ENCODE measurements around the gene MYNN.
A peak's percentile ranks its signal among the peaks of the same experiment; 100 is the strongest.

MYNN gene

DNA sequence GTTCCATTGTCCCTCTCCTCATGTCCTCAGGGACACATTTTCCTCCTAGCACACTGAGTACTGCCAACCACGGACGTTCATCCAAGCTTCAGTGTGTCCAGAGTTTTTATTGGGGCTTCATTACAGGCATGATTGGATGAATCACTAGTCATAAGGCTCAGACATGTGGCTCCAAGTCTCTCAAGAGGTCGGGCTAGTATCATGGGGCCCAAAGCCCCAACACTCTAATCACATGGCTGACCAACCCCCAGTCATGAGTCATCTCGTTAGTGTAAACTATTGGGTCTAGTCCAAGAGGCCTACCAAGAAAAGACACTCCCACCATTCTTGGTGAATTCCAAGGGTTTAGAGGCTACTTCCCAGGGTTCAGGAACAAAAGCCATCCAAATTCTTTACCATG, 12.7 kb upstream of the MYNN start:
- TF ChIP-seq, protein P1, sequence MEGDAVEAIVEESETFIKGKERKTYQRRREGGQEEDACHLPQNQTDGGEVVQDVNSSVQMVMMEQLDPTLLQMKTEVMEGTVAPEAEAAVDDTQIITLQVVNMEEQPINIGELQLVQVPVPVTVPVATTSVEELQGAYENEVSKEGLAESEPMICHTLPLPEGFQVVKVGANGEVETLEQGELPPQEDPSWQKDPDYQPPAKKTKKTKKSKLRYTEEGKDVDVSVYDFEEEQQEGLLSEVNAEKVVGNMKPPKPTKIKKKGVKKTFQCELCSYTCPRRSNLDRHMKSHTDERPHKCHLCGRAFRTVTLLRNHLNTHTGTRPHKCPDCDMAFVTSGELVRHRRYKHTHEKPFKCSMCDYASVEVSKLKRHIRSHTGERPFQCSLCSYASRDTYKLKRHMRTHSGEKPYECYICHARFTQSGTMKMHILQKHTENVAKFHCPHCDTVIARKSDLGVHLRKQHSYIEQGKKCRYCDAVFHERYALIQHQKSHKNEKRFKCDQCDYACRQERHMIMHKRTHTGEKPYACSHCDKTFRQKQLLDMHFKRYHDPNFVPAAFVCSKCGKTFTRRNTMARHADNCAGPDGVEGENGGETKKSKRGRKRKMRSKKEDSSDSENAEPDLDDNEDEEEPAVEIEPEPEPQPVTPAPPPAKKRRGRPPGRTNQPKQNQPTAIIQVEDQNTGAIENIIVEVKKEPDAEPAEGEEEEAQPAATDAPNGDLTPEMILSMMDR (IDR thresholded peaks at IDR 0.05; ENCODE audit: control extremely low read depth, extremely low read depth, low read depth, missing control alignments): no peak
- CTCF ChIA-PET: interaction anchor here (1.7 kb wide), 1 partner anchor 15 kb away, joined by 6 read pairs; no protein-coding TSS in a partner anchor
- POLR2A ChIA-PET: no interaction called here
- DNase-seq (ENCODE audit: extremely low spot score): no peak

DNA sequence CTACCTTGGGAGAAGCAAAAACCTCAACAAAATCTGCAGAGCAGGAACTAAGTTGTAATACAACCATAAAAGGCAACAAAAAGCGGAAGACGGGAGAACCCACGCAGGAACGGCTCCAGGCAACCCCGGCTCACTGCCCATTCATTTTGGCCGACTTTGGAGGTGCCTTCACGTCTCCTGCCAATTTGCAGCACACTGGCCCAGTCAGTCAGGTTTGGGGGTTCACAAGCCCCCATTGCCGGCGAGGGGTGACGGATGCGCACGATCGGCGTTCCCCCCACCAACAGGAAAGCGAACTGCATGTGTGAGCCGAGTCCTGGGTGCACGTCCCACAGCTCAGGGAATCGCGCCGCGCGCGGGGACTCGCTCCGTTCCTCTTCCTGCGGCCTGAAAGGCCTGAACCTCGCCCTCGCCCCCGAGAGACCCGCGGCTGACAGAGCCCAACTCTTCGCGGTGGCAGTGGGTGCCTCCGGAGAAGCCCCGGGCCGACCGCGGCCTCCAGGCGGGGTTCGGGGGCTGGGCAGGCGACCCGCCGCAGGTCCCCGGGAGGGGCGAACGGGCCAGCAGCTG, 8.8 kb upstream of the MYNN start:
- CTCF ChIA-PET: interaction anchor here (1.2 kb wide), 1 partner anchor 1084 kb away, joined by 3 read pairs; no protein-coding TSS in a partner anchor
- TF ChIP-seq, protein P1 (IDR thresholded peaks at IDR 0.05; ENCODE audit: control extremely low read depth, extremely low read depth, low read depth, missing control alignments): no peak
- DNase-seq (ENCODE audit: extremely low spot score): peak; percentile 68
- POLR2A ChIA-PET: interaction anchor here (0.6 kb wide), 1 partner anchor 202 kb away, joined by 4 read pairs; the partner anchor contains the start of gene SEC62

DNA sequence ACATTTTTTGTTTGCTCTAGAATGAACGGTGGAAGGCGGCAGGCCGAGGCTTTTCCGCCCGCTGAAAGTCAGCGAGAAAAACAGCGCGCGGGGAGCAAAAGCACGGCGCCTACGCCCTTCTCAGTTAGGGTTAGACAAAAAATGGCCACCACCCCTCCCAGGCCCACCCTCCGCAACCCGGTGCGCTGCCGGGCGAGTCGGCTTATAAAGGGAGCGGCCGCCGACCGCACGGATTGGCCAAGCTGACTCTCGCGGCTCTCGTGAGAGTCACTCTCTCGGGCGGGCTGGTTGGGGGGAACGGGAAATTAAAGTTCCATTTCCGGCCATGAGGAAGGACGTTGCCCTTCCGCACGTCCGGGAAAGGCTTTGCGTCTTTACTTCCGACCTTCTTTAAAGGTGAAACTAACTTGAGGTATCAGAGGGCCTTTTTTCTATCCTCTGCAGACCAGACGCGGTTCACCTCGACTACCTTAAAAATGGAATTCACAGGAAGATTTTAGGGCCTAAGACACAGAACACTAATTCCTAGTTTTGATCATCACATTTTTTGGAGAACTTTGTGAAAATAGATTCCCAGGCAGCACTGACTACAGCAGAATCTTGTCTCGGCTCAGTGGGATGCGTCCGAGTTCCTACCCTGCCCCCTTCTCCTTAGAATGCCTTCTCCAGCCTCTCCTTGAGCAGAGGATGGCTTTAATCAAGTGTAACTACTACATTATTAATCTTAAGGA, 8.1 kb upstream of the MYNN start, which contains the start of gene TERC:
Gene TERC, minus strand, starts transcription at position 179 of the 731 bp plus-strand sequence.
- DNase-seq (ENCODE audit: extremely low spot score): peak; percentile 85
- CTCF ChIA-PET: interaction anchor here (1.2 kb wide), 1 partner anchor 1083 kb away, joined by 3 read pairs; no protein-coding TSS in a partner anchor
- POLR2A ChIA-PET: no interaction called here
- TF ChIP-seq, protein P1 (IDR thresholded peaks at IDR 0.05; ENCODE audit: control extremely low read depth, extremely low read depth, low read depth, missing control alignments): no peak

- ChIA-PET POLR2A (interaction anchor here (0.6 kb wide), 1 partner anchor 285 kb away, joined by 3 read pairs; no protein-coding TSS in a partner anchor), CTCF (interaction anchor here (0.7 to 1.2 kb wide), 3 partner anchors 25 to 210 kb away, joined by 3 read pairs; no protein-coding TSS in a partner anchor)
- DNase-seq (ENCODE audit: extremely low spot score): peak; percentile 59
- TF ChIP-seq, protein P1 (IDR thresholded peaks at IDR 0.05; ENCODE audit: control extremely low read depth, extremely low read depth, low read depth, missing control alignments): no peak
Measured at GRCh38 chr3:169769287-169770181, 3.7 kb upstream of the MYNN start, which contains the start of gene ACTRT3. Gene ACTRT3, minus strand, starts transcription at chr3:169769561. Its CDS starts 41 bp downstream, at chr3:169769520.

- ChIA-PET POLR2A (interaction anchor here (0.6 to 0.8 kb wide), 4 partner anchors 240 to 1648 kb away, joined by 3 to 5 read pairs (median 4); no protein-coding TSS in a partner anchor), CTCF (interaction anchor here (1.9 to 2.1 kb wide), 2 partner anchors 8 to 41 kb away, joined by 5 to 7 read pairs; partner anchors contain the start of genes LRRC34 and LRRIQ4)
- no peak for DNase-seq (ENCODE audit: extremely low spot score)
- TF ChIP-seq, protein P1 (IDR thresholded peaks at IDR 0.05; ENCODE audit: control extremely low read depth, extremely low read depth, low read depth, missing control alignments): no peak
Measured at GRCh38 chr3:169771497-169772304, 1.5 kb upstream of the MYNN start.
